Measurements from ENCODE around the gene SMIM27.

DNA sequence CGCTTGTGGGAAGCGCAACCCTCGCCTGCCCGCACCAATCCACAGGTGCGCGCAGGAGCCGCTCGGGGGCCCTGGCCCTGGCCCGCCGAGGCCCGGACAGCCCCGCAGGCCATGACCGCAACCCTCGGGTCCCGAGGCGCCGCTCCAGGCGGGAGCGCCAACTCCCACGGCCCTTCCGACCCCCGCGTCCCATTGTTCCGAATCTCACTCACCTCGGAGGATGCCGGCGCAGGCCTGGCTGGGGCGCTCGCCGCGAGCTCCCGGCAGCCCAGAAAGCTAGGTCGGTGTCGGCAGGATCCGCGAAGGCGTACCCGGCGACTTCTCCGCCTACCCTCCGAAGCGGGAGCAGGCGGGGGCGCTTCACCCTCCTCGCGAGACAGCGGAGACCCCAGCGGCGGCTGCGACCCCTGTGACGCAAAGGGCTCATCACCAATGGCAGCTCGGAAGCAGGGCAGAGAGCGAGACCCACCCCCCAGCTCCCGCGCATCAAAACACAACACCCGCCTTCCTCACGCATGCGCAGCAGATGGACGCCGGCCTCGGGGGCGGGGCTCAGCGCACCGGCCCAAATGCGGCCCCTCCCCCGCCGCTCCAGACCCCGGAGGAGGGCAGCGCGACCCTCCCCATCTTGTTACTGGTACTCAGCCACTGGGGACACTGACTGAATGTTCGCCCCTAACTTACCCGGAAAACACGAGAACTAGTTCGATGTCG lies 1.4 kb upstream of the SMIM27 start:
- no peak; the same call in 1 of the 2 replicates for TF ChIP-seq POLR2AphosphoS5 (IDR thresholded peaks at IDR 0.05; ENCODE audit: low read depth)
- TF ChIP-seq CTCF (IDR thresholded peaks at IDR 0.05; ENCODE audit: insufficient read depth, low read length): no peak
- TF ChIP-seq, protein P1, sequence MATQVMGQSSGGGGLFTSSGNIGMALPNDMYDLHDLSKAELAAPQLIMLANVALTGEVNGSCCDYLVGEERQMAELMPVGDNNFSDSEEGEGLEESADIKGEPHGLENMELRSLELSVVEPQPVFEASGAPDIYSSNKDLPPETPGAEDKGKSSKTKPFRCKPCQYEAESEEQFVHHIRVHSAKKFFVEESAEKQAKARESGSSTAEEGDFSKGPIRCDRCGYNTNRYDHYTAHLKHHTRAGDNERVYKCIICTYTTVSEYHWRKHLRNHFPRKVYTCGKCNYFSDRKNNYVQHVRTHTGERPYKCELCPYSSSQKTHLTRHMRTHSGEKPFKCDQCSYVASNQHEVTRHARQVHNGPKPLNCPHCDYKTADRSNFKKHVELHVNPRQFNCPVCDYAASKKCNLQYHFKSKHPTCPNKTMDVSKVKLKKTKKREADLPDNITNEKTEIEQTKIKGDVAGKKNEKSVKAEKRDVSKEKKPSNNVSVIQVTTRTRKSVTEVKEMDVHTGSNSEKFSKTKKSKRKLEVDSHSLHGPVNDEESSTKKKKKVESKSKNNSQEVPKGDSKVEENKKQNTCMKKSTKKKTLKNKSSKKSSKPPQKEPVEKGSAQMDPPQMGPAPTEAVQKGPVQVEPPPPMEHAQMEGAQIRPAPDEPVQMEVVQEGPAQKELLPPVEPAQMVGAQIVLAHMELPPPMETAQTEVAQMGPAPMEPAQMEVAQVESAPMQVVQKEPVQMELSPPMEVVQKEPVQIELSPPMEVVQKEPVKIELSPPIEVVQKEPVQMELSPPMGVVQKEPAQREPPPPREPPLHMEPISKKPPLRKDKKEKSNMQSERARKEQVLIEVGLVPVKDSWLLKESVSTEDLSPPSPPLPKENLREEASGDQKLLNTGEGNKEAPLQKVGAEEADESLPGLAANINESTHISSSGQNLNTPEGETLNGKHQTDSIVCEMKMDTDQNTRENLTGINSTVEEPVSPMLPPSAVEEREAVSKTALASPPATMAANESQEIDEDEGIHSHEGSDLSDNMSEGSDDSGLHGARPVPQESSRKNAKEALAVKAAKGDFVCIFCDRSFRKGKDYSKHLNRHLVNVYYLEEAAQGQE (IDR thresholded peaks at IDR 0.05; ENCODE audit: insufficient replicate concordance, low read depth): no peak
